ENCODE data around the gene CDK11B.

DNA sequence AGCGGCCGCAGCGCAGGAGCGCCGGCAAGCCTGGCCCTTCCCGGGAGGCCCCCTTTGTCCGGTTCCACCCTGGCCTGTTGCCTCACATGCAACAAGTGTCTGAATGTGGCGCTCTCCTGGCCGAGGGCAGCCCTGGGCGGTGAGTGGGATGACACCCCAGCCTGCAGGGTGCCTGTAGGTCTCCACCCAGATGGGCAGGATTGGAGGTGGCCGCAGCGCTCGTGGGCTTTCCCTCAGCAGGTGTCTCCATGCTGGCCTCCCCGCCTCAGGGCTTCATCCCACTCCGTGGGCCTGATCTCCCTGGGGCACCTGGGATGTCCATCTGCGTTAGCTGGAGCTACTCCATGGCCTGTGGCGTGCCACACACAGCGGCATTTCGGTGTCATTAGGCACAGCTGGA, 42.0 kb downstream of the CDK11B start:
- no peak for TF ChIP-seq POLR2A (IDR thresholded peaks at IDR 0.05; ENCODE audit: low read depth, low read length)
- no peak for TF ChIP-seq POLR2AphosphoS5 (IDR thresholded peaks at IDR 0.05; ENCODE audit: low read depth, low read length)
- no peak for TF ChIP-seq TAF1 (IDR thresholded peaks at IDR 0.05; ENCODE audit: low read depth, low read length)
- no peak for TF ChIP-seq SPI1 (IDR thresholded peaks at IDR 0.05; ENCODE audit: low read depth, low read length)
- TF ChIP-seq POU2F2 (IDR thresholded peaks at IDR 0.05; ENCODE audit: low read depth, low read length): no peak

Data from GM12891 (cell line).